SK-N-SH treated with all-trans-retinoic acid at 6 μM for 48 hours (cell line): ENCODE measurements around the gene PPOX.

Source experiments
- ATAC-seq: fragments of 200-7000 bp; cut with Tn5 transposase; 3 replicates; pipeline ENCODE4 v1.9.1; 2020; ENCODE audit warnings: mild to moderate bottlenecking, moderate library complexity
- ARNTL ChIP-seq: fragments of 450-650 bp; formaldehyde crosslinking; IDR thresholded peaks from 2 replicates; pipeline ENCODE4 v1.5.0; 2020; ENCODE audit warnings: low read depth, mild to moderate bottlenecking, moderate library complexity, borderline replicate concordance
- ESRRG ChIP-seq: fragments of 250-450 bp; sonication (Bioruptor Pico); IDR thresholded peaks from 2 replicates; pipeline ENCODE4 v1.6.1; 2021; ENCODE audit warnings: mild to moderate bottlenecking
- GLIS3 ChIP-seq: fragments of 250-450 bp; sonication (Bioruptor Pico); IDR thresholded peaks from 2 replicates; pipeline ENCODE4 v1.5.0; 2020; ENCODE audit warnings: mild to moderate bottlenecking, moderate library complexity
- ISL1 ChIP-seq: fragments of 250-450 bp; sonication (Bioruptor Pico); IDR thresholded peaks from 2 replicates; pipeline ENCODE4 v2.1.2; 2022; ENCODE audit warnings: mild to moderate bottlenecking, moderate library complexity
- OSR1 ChIP-seq: fragments of 250-450 bp; sonication (Bioruptor Pico); IDR thresholded peaks from 2 replicates; pipeline ENCODE4 v1.8.0; 2022; ENCODE audit warnings: moderate library complexity, mild to moderate bottlenecking, inconsistent platforms
- RARB ChIP-seq: fragments of 250-450 bp; sonication (Bioruptor Pico); IDR thresholded peaks from 2 replicates; pipeline ENCODE4 v1.8.0; 2021; ENCODE audit warnings: mild to moderate bottlenecking, moderate library complexity
- SNAI2 ChIP-seq: fragments of 250-450 bp; sonication (Bioruptor Pico); IDR thresholded peaks from 2 replicates; pipeline ENCODE4 v1.5.0; 2020; ENCODE audit warnings: mild to moderate bottlenecking, moderate library complexity
- TCF4 ChIP-seq: fragments of 250-450 bp; sonication (Bioruptor Pico); IDR thresholded peaks from 2 replicates; pipeline ENCODE4 v1.8.0; 2021; ENCODE audit warnings: mild to moderate bottlenecking, moderate library complexity, borderline replicate concordance
- ZC3H10 ChIP-seq: fragments of 250-450 bp; sonication (Bioruptor Pico); IDR thresholded peaks from 2 replicates; pipeline ENCODE4 v1.5.1; 2021; ENCODE audit warnings: mild to moderate bottlenecking, moderate library complexity
- ZFP30 ChIP-seq: fragments of 450-650 bp; formaldehyde crosslinking; IDR thresholded peaks from 2 replicates; pipeline ENCODE4 v1.5.0; 2022; ENCODE audit warnings: mild to moderate bottlenecking, moderate library complexity
- ZNF565 ChIP-seq: fragments of 450-650 bp; formaldehyde crosslinking; conservative IDR thresholded peaks from 2 replicates; pipeline ENCODE4 v1.5.0; 2020; ENCODE audit warnings: low read depth, mild to moderate bottlenecking, moderate library complexity
- ZNF70 ChIP-seq: fragments of 450-650 bp; formaldehyde crosslinking; IDR thresholded peaks from 2 replicates; pipeline ENCODE4 v1.5.0; 2020; ENCODE audit warnings: mild to moderate bottlenecking, moderate library complexity
- ZNF8 ChIP-seq: fragments of 450-650 bp; formaldehyde crosslinking; IDR thresholded peaks from 2 replicates; pipeline ENCODE4 v1.5.0; 2020; ENCODE audit warnings: mild to moderate bottlenecking, moderate library complexity
- TF ChIP-seq, protein P1 (sequence below): fragments of 250-450 bp; sonication (Bioruptor Pico); IDR thresholded peaks from 2 replicates; pipeline ENCODE4 v1.5.0; 2020; ENCODE audit warnings: mild to moderate bottlenecking, moderate library complexity
- TF ChIP-seq, protein P2 (sequence below): fragments of 250-450 bp; sonication (Bioruptor Pico); IDR thresholded peaks from 2 replicates; pipeline ENCODE4 v1.8.0; 2021; ENCODE audit warnings: low read depth, mild to moderate bottlenecking, moderate library complexity, borderline replicate concordance
- TF ChIP-seq, protein P3 (sequence below): fragments of 250-450 bp; sonication (Bioruptor Pico); IDR thresholded peaks from 2 replicates; pipeline ENCODE4 v1.8.0; 2020; ENCODE audit warnings: mild to moderate bottlenecking, moderate library complexity, borderline replicate concordance
- TF ChIP-seq, protein P4 (sequence below): fragments of 250-450 bp; sonication (Bioruptor Pico); IDR thresholded peaks from 2 replicates; pipeline ENCODE4 v1.5.1; 2021; ENCODE audit warnings: mild to moderate bottlenecking, moderate library complexity

PPOX gene

DNA sequence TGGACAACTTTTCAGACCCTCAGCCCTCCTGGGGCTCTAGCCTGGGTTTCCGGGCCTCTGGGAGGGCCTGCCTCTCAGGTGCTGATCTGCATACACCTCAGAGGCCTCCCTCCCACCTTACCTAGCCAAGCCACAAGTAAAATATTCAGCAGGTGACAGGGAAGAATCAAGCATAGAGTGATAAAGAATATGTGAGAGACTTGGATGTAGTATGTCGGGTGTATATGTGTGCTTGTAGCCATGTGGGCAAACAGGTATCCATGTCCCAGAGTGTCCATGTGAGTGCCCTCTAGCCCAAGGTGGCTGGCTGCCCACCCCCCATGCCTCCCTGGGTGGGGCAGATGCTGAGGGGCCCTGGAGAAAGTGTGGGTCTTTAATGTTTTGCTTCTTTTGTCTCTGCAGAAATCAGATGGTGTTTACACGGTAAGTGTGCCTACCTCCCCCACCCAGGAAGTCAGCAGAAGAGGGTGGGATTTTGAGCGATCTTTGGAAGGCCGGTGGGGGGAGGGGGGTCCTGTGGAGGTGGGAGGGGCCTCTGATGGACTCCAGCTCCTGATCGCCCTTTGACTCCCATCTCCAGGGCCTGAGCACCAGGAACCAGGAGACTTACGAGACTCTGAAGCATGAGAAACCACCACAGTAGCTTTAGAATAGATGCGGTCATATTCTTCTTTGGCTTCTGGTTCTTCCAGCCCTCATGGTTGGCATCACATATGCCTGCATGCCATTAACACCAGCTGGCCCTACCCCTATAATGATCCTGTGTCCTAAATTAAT lies 52.3 kb downstream of the PPOX start:
- TF ChIP-seq ESRRG: no peak
- TF ChIP-seq TCF4 (CRISPR knock-in tag): no peak
- no peak for TF ChIP-seq ZFP30 (CRISPR knock-in tag)
- TF ChIP-seq OSR1 (CRISPR knock-in tag): no peak
- TF ChIP-seq, protein P1, sequence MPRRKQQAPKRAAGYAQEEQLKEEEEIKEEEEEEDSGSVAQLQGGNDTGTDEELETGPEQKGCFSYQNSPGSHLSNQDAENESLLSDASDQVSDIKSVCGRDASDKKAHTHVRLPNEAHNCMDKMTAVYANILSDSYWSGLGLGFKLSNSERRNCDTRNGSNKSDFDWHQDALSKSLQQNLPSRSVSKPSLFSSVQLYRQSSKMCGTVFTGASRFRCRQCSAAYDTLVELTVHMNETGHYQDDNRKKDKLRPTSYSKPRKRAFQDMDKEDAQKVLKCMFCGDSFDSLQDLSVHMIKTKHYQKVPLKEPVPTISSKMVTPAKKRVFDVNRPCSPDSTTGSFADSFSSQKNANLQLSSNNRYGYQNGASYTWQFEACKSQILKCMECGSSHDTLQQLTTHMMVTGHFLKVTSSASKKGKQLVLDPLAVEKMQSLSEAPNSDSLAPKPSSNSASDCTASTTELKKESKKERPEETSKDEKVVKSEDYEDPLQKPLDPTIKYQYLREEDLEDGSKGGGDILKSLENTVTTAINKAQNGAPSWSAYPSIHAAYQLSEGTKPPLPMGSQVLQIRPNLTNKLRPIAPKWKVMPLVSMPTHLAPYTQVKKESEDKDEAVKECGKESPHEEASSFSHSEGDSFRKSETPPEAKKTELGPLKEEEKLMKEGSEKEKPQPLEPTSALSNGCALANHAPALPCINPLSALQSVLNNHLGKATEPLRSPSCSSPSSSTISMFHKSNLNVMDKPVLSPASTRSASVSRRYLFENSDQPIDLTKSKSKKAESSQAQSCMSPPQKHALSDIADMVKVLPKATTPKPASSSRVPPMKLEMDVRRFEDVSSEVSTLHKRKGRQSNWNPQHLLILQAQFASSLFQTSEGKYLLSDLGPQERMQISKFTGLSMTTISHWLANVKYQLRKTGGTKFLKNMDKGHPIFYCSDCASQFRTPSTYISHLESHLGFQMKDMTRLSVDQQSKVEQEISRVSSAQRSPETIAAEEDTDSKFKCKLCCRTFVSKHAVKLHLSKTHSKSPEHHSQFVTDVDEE: no peak
- TF ChIP-seq GLIS3: no peak
- TF ChIP-seq, protein P2, sequence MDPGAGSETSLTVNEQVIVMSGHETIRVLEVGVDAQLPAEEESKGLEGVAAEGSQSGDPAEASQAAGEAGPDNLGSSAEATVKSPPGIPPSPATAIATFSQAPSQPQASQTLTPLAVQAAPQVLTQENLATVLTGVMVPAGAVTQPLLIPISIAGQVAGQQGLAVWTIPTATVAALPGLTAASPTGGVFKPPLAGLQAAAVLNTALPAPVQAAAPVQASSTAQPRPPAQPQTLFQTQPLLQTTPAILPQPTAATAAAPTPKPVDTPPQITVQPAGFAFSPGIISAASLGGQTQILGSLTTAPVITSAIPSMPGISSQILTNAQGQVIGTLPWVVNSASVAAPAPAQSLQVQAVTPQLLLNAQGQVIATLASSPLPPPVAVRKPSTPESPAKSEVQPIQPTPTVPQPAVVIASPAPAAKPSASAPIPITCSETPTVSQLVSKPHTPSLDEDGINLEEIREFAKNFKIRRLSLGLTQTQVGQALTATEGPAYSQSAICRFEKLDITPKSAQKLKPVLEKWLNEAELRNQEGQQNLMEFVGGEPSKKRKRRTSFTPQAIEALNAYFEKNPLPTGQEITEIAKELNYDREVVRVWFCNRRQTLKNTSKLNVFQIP (CRISPR knock-in tag): no peak
- no peak for TF ChIP-seq ZNF70
- TF ChIP-seq, protein P3, sequence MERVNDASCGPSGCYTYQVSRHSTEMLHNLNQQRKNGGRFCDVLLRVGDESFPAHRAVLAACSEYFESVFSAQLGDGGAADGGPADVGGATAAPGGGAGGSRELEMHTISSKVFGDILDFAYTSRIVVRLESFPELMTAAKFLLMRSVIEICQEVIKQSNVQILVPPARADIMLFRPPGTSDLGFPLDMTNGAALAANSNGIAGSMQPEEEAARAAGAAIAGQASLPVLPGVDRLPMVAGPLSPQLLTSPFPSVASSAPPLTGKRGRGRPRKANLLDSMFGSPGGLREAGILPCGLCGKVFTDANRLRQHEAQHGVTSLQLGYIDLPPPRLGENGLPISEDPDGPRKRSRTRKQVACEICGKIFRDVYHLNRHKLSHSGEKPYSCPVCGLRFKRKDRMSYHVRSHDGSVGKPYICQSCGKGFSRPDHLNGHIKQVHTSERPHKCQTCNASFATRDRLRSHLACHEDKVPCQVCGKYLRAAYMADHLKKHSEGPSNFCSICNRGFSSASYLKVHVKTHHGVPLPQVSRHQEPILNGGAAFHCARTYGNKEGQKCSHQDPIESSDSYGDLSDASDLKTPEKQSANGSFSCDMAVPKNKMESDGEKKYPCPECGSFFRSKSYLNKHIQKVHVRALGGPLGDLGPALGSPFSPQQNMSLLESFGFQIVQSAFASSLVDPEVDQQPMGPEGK (CRISPR knock-in tag): no peak
- TF ChIP-seq RARB (CRISPR knock-in tag): no peak
- no peak for TF ChIP-seq ARNTL (CRISPR knock-in tag)
- TF ChIP-seq ZC3H10 (CRISPR knock-in tag): no peak
- no peak for ATAC-seq

DNA sequence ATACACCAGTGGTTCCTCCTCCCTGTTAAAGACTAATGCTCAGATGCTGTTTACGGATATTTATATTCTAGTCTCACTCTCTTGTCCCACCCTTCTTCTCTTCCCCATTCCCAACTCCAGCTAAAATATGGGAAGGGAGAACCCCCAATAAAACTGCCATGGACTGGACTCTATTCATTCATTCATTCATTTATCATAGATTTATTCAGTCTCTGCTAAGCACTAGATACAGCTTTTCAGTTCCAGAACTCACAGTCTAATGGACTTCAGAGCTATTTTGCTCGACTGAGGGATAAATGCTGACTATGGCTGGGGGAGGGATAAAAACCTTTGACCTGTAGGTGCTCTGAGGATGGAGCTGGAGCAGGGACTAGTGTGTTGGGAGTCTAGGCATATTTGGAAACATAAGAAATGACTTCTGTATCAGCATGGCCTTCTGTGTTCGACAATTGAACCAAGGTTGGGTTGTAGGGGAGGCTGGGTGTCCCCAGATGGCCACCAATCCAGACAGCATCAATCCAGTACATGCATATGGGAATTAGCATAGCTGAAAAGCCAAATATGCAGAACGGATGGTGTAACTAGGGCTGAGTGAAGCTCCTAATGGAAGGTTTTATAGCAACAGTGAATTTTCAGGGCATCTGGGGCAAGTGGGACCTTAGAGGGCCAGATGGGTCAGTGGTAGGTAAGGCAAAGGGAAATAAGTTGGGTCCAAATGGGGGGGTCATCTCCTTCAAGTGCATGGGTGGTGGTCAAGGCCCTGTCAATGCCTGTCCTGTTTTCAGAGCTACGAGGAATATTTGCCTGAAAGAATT lies 53.1 kb downstream of the PPOX start:
- TF ChIP-seq, protein P4, sequence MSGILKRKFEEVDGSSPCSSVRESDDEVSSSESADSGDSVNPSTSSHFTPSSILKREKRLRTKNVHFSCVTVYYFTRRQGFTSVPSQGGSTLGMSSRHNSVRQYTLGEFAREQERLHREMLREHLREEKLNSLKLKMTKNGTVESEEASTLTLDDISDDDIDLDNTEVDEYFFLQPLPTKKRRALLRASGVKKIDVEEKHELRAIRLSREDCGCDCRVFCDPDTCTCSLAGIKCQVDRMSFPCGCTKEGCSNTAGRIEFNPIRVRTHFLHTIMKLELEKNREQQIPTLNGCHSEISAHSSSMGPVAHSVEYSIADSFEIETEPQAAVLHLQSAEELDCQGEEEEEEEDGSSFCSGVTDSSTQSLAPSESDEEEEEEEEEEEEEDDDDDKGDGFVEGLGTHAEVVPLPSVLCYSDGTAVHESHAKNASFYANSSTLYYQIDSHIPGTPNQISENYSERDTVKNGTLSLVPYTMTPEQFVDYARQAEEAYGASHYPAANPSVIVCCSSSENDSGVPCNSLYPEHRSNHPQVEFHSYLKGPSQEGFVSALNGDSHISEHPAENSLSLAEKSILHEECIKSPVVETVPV: no peak
- TF ChIP-seq ARNTL (CRISPR knock-in tag): no peak
- no peak for TF ChIP-seq ZNF8
- TF ChIP-seq ISL1 (CRISPR knock-in tag): no peak
- TF ChIP-seq, protein P3 (CRISPR knock-in tag): no peak
- no peak for TF ChIP-seq ZFP30 (CRISPR knock-in tag)
- no peak for TF ChIP-seq TCF4 (CRISPR knock-in tag)
- no peak for TF ChIP-seq SNAI2
- no peak for TF ChIP-seq ZNF565 (CRISPR knock-in tag)
- no peak for TF ChIP-seq OSR1 (CRISPR knock-in tag)
- TF ChIP-seq ZNF70: no peak
- TF ChIP-seq, protein P1: no peak
- no peak for TF ChIP-seq GLIS3
- no peak for ATAC-seq
